GM12878 (cell line): ENCODE measurements around the gene MRPL44. TPM values are rescaled to one million over a fixed set of nuclear protein-coding genes. Genes with fewer than 3 reads are reported as not detected.

Experiments
- ATAC-seq: fragments of 200-7000 bp; cut with Tn5 transposase; 3 replicates; pipeline ENCODE4 v1.9.1; 2020; ENCODE audit warnings: mild to moderate bottlenecking, moderate library complexity
- BruUV-seq: library from RNA; stranded (reverse); fragments of 400-500 nt; replicated peaks from 2 replicates; lab custom pipeline; 2021; lab: Mats Ljungman, UMichigan
- CTCF ChIA-PET: fragments of 300-600 bp; sonication (Branson Sonifier 250); formaldehyde crosslinking; extraction: SDS; loops from one replicate; lab custom pipeline; 2021; ENCODE audit warnings: inconsistent platforms; lab: Yijun Ruan, JAX
- POLR2A ChIA-PET: fragments of 350-600 bp; formaldehyde crosslinking; extraction: SDS; loops from one replicate; lab custom pipeline; 2021; ENCODE audit warnings: inconsistent platforms; lab: Charles Lee
- RAD21 ChIA-PET: fragments of 300-600 bp; sonication (Branson Sonifier 250); formaldehyde crosslinking; loops from one replicate; lab custom pipeline; 2023; ENCODE audit warnings: antibody characterized with exemption; ENCODE audit not compliant: unreplicated experiment; lab: Charles Lee
- SMC1A ChIA-PET: fragments of 300-600 bp; sonication (Branson Sonifier 250); formaldehyde crosslinking; loops from one replicate; lab custom pipeline; 2023; ENCODE audit not compliant: unreplicated experiment, uncharacterized antibody; lab: Charles Lee
- DNase-seq: peaks from one replicate; pipeline ENCODE4 v3.0.0-alpha.2; 2011; ENCODE audit warnings: low read depth, low spot score
- FAIRE-seq: peaks from 3 replicates; lab custom pipeline; 2011; peaks lifted over from hg19 to GRCh38; lab: Jason Lieb, UNC
- H2AFZ ChIP-seq: 2 replicates; pipeline ENCODE4 v1.6.0; 2011; ENCODE audit warnings: low read depth, low read length, control low read depth; ENCODE audit not compliant: control insufficient read depth
- H3K27ac ChIP-seq: 2 replicates; pipeline ENCODE4 v1.5.1; 2011; ENCODE audit warnings: control low read depth; ENCODE audit not compliant: control insufficient read depth, insufficient read depth
- H3K27me3 ChIP-seq, 2 experiments: replicated peaks in 1 of 2; 2 replicates each; pipeline versions ENCODE4 v1.6.0 to v1.6.1; 2011; ENCODE audit warnings: low read length in 1 of 2; ENCODE audit not compliant: control insufficient read depth in 2 of 2, insufficient read depth in 2 of 2
- H3K36me3 ChIP-seq, 2 experiments: 2 replicates each; pipeline ENCODE4 v1.5.1; 2011; ENCODE audit warnings: low read length in 1 of 2; ENCODE audit not compliant: control insufficient read depth in 2 of 2, insufficient read depth in 2 of 2
- H3K4me1 ChIP-seq: 2 replicates; pipeline ENCODE4 v1.6.1; 2011; ENCODE audit warnings: mild to moderate bottlenecking, low read length, moderate library complexity, mixed read lengths; ENCODE audit not compliant: control insufficient read depth, insufficient read depth
- H3K4me2 ChIP-seq: 2 replicates; pipeline ENCODE4 v1.6.0; 2011; ENCODE audit warnings: control low read depth; ENCODE audit not compliant: control insufficient read depth, insufficient read depth
- H3K4me3 ChIP-seq: fragments of 200-600 bp; sonication (generic); 2 replicates; pipeline ENCODE4 v1.5.1; 2016
- H3K79me2 ChIP-seq: 2 replicates; pipeline ENCODE4 v1.6.0; 2011; ENCODE audit warnings: low read length; ENCODE audit not compliant: control insufficient read depth, insufficient read depth
- H3K9ac ChIP-seq: 2 replicates; pipeline ENCODE4 v1.8.0; 2011; ENCODE audit warnings: low read length, control low read depth, mixed read lengths; ENCODE audit not compliant: control insufficient read depth, insufficient read depth
- H3K9me3 ChIP-seq: replicated peaks from 3 replicates; pipeline ENCODE4 v1.5.1; 2011; ENCODE audit warnings: mild to moderate bottlenecking, low read length; ENCODE audit not compliant: control insufficient read depth, insufficient read depth
- H4K20me1 ChIP-seq: 2 replicates; pipeline ENCODE4 v1.6.0; 2011; ENCODE audit not compliant: control insufficient read depth, insufficient read depth
- CBFB ChIP-seq: IDR thresholded peaks from 2 replicates; pipeline ENCODE4 v1.6.1; 2016; ENCODE audit warnings: antibody characterized with exemption, low read depth
- SREBF1 ChIP-seq: IDR thresholded peaks from 2 replicates; pipeline ENCODE4 v1.6.1; 2012; ENCODE audit warnings: mild to moderate bottlenecking, low read length
- TAF1 ChIP-seq: IDR thresholded peaks from 2 replicates; pipeline ENCODE4 v1.6.1; 2011; ENCODE audit warnings: mild to moderate bottlenecking, low read depth, low read length, borderline replicate concordance
- YBX1 ChIP-seq: fragments of 450-650 bp; IDR thresholded peaks from 2 replicates; pipeline ENCODE4 v1.6.1; 2016; ENCODE audit warnings: antibody characterized with exemption
- ZNF24 ChIP-seq: fragments of 450-650 bp; IDR thresholded peaks from 2 replicates; pipeline ENCODE4 v1.6.1; 2017; ENCODE audit warnings: antibody characterized with exemption, mild to moderate bottlenecking
- ZNF384 ChIP-seq: IDR thresholded peaks from 2 replicates; pipeline ENCODE4 v1.6.1; 2012; ENCODE audit warnings: low read depth, mild to moderate bottlenecking, low read length, improper control_type of control experiment, borderline replicate concordance
- ZZZ3 ChIP-seq: IDR thresholded peaks from 2 replicates; pipeline ENCODE4 v1.6.1; 2011; ENCODE audit warnings: low read depth; ENCODE audit not compliant: control insufficient read depth, insufficient read length
- WGBS: methylation state at CpG from one replicate; pipeline ENCODE4 v1.1.6; 2016; ENCODE audit warnings: low lambda C conversion rate; ENCODE audit not compliant: insufficient replicate concordance, insufficient coverage; ENCODE audit errors: missing lambda C conversion rate; 5-methylcytosine and 5-hydroxymethylcytosine counted together
- in situ Hi-C: fragments of 300-500 bp; cut with MboI; formaldehyde crosslinking; loops from 9 replicates; pipeline ENCODE4 v1.14.3; 2018; ENCODE audit warnings: mixed read lengths
- intact Hi-C: fragments of 100-400 bp; cut with micrococcal nuclease; formaldehyde crosslinking; loops from one replicate; pipeline ENCODE4 v1.14.2; 2022; ENCODE audit not compliant: unreplicated experiment
- polyA plus RNA-seq, 11 experiments: library from polyadenylated mRNA; depleted of rRNA in 4 of 11; unstranded in 6 of 11; stranded (reverse) in 5 of 11; fragments of >200 nt; fragmentation: Nextera tagmentation in 4 of 11; fragmentation: Illumina TruSeq in 1 of 11; extraction: Ambion mirVana in 4 of 11; extraction: Trizol in 1 of 11; gene quantifications; 1 replicate in 1 of 11; 2 replicates in 10 of 11; pipeline versions ENCODE4 v1.2.1 to v1.2.3, GENCODE V29; 2011 to 2016; ENCODE audit warnings: inconsistent platforms in 2 of 11, missing spikeins in 2 of 11, low read depth in 1 of 11
- total RNA-seq, 4 experiments: library from RNA; depleted of rRNA in 3 of 4; stranded (reverse); fragments of >200 nt in 3 of 4; fragmentation: Illumina TruSeq in 1 of 4; extraction: Trizol in 1 of 4; gene quantifications; 2 replicates each; pipeline versions ENCODE4 v1.2.1 to v1.2.3, GENCODE V29; 2013 to 2021
- TF ChIP-seq, protein P1 (sequence below): fragments of 450-650 bp; IDR thresholded peaks from 2 replicates; pipeline ENCODE4 v1.6.1; 2017; ENCODE audit warnings: mild to moderate bottlenecking, moderate library complexity
- TF ChIP-seq, protein P2 (sequence below): fragments of 450-650 bp; IDR thresholded peaks from 2 replicates; pipeline ENCODE4 v1.6.1; 2016; ENCODE audit warnings: mild to moderate bottlenecking
- TF ChIP-seq, protein P3 (sequence below): fragments of 150-350 bp; IDR thresholded peaks from 2 replicates; pipeline ENCODE4 v1.6.1; 2014; ENCODE audit warnings: mild to moderate bottlenecking, low read depth, low read length

Gene MRPL44
- total and polyA plus RNA-seq, 10 of the 15 experiments (the other 5 are each of a cell fraction or from before 2014, with no cell fraction given), result 18.3 to 44.3 (median 37.5) TPM

DNA sequence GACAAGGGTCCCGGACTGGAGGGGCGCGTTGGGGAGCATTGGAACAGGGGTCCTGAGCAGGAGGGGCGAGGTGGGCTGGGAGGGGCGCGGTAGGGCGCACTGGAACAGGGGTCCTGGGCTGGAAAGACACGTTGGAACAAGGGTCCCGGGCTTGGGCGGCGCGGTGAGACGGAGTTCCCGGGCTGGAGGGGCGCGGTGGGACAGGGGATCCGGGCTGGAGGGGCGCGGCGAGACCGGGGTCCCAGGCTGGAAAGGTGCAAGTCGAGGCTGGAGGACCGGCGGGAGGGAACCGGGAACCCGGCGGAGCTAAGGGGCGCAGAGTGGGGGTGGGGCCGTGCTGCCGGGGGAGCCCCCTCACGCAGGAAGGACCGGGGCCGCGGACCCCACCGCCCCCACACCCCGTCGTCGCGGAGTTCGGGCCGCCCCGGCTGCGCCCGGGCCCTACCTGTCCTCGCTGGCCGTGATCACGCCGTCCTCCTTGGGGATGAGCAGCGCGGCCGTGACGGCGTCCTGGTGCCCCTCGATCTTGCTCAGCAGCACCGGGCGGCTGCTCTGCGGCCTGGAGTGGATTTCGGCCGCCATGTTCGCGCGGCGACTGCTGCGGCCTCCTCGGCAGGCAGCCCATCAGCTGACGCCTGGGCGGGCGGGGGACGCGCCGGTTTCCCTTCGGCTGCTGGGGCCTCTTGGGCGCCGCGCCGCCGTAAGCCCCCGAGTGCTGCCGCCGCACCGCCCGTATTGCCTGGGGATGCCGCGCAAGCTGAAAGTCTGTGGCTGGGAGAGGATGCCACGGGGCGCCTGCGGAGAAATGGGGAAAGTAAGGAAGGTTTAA, 12.3 kb upstream of the MRPL44 start, which contains the start of gene WDFY1:
Gene WDFY1 (minus strand): TSS at position 633 of the 829 bp plus-strand sequence. CDS start 51 bp downstream, at position 582.
- RAD21 ChIA-PET, result interaction anchor here (1.5 kb wide), 1 partner anchor 13 kb away, joined by 6 read pairs; no protein-coding TSS in a partner anchor
- H3K4me1 ChIP-seq, result peaks cover 19% of the 10 kb centered on the region
- SMC1A ChIA-PET, result interaction anchor here (1.2 kb wide), 1 partner anchor 17 kb away, joined by 4 read pairs; no protein-coding TSS in a partner anchor
- POLR2A ChIA-PET, result interaction anchor here (1.4 to 1.6 kb wide), 2 partner anchors 10 to 13 kb away, joined by 7 to 8 read pairs; partner anchors contain the start of gene MRPL44
- H3K9ac ChIP-seq, result peak within 1 kb of the TSS; percentile 75
- ATAC-seq, result peak; percentile 94
- peak within 1 kb of the TSS; percentile 88 for H3K4me2 ChIP-seq
- in situ Hi-C loops, result no loop called here
- no TSS peak for BruUV-seq
- H3K27ac ChIP-seq, result peak within 1 kb of the TSS; percentile 76
- DNase-seq, result no peak
- H3K36me3 ChIP-seq, result no peaks in the 10 kb centered on the region
- H3K9me3 ChIP-seq, result no peaks in the 10 kb centered on the region; the same call in 1 of the 3 replicates
- CTCF ChIA-PET, result interaction anchor here (0.6 to 2.6 kb wide), 5 partner anchors 10 to 812 kb away, joined by 3 to 15 read pairs (median 3); partner anchors contain the start of gene MRPL44
- peak within 1 kb of the TSS; percentile 75 for H3K4me3 ChIP-seq
- no peaks in the 10 kb centered on the region for H4K20me1 ChIP-seq
- no peak for FAIRE-seq
- 3% methylated on average over 44 of the region's 87 CpGs for WGBS
- peaks cover 33% of the 10 kb centered on the region for H3K79me2 ChIP-seq
- intact Hi-C loops, result loop anchor here (2.0 to 5.0 kb wide), 2 partner anchors 48 to 108 kb away; partner anchors contain the start of gene AP1S3
- H2AFZ ChIP-seq, result peak within 1 kb of the TSS; percentile 68
- no peaks in the 10 kb centered on the region for H3K27me3 ChIP-seq
- TF ChIP-seq, protein P1, sequence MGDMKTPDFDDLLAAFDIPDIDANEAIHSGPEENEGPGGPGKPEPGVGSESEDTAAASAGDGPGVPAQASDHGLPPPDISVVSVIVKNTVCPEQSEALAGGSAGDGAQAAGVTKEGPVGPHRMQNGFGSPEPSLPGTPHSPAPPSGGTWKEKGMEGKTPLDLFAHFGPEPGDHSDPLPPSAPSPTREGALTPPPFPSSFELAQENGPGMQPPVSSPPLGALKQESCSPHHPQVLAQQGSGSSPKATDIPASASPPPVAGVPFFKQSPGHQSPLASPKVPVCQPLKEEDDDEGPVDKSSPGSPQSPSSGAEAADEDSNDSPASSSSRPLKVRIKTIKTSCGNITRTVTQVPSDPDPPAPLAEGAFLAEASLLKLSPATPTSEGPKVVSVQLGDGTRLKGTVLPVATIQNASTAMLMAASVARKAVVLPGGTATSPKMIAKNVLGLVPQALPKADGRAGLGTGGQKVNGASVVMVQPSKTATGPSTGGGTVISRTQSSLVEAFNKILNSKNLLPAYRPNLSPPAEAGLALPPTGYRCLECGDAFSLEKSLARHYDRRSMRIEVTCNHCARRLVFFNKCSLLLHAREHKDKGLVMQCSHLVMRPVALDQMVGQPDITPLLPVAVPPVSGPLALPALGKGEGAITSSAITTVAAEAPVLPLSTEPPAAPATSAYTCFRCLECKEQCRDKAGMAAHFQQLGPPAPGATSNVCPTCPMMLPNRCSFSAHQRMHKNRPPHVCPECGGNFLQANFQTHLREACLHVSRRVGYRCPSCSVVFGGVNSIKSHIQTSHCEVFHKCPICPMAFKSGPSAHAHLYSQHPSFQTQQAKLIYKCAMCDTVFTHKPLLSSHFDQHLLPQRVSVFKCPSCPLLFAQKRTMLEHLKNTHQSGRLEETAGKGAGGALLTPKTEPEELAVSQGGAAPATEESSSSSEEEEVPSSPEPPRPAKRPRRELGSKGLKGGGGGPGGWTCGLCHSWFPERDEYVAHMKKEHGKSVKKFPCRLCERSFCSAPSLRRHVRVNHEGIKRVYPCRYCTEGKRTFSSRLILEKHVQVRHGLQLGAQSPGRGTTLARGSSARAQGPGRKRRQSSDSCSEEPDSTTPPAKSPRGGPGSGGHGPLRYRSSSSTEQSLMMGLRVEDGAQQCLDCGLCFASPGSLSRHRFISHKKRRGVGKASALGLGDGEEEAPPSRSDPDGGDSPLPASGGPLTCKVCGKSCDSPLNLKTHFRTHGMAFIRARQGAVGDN, result peak; percentile 94
- TF ChIP-seq CBFB (peak; percentile 22; the same call in 1 of the 2 replicates), TAF1 (peak; percentile 69; the same call in 1 of the 2 replicates), ZNF24 (no peak), ZZZ3 (no peak), ZNF384 (no peak), YBX1 (no peak), SREBF1 (no peak)
- TF ChIP-seq, protein P2, sequence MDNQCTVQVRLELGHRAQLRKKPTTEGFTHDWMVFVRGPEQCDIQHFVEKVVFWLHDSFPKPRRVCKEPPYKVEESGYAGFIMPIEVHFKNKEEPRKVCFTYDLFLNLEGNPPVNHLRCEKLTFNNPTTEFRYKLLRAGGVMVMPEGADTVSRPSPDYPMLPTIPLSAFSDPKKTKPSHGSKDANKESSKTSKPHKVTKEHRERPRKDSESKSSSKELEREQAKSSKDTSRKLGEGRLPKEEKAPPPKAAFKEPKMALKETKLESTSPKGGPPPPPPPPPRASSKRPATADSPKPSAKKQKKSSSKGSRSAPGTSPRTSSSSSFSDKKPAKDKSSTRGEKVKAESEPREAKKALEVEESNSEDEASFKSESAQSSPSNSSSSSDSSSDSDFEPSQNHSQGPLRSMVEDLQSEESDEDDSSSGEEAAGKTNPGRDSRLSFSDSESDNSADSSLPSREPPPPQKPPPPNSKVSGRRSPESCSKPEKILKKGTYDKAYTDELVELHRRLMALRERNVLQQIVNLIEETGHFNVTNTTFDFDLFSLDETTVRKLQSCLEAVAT, result no peak
- TF ChIP-seq, protein P3, sequence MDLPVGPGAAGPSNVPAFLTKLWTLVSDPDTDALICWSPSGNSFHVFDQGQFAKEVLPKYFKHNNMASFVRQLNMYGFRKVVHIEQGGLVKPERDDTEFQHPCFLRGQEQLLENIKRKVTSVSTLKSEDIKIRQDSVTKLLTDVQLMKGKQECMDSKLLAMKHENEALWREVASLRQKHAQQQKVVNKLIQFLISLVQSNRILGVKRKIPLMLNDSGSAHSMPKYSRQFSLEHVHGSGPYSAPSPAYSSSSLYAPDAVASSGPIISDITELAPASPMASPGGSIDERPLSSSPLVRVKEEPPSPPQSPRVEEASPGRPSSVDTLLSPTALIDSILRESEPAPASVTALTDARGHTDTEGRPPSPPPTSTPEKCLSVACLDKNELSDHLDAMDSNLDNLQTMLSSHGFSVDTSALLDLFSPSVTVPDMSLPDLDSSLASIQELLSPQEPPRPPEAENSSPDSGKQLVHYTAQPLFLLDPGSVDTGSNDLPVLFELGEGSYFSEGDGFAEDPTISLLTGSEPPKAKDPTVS, result no peak
